AG09309 (cell line): Measurements from ENCODE around the gene TRANK1.
"Not testable (repeated sequence)": the region's sequence is repeated elsewhere in the genome, so short reads cannot be mapped to it uniquely, and the experiment has no call there.

Source experiments
- DNase-seq: peaks from one replicate; pipeline ENCODE4 v3.0.0-alpha.2; 2010; ENCODE audit warnings: low read depth
- H3K4me3 ChIP-seq: 2 replicates; pipeline ENCODE4 v1.5.1; 2011; ENCODE audit warnings: mild to moderate bottlenecking, low read depth, low read length, moderate library complexity; ENCODE audit not compliant: control insufficient read depth
- CTCF ChIP-seq: IDR thresholded peaks from 2 replicates; pipeline ENCODE4 v1.5.1; 2011; ENCODE audit warnings: mild to moderate bottlenecking, low read depth, low read length, inconsistent platforms; ENCODE audit not compliant: insufficient read depth, control insufficient read depth; ENCODE audit errors: missing control alignments

The TRANK1 gene

DNA sequence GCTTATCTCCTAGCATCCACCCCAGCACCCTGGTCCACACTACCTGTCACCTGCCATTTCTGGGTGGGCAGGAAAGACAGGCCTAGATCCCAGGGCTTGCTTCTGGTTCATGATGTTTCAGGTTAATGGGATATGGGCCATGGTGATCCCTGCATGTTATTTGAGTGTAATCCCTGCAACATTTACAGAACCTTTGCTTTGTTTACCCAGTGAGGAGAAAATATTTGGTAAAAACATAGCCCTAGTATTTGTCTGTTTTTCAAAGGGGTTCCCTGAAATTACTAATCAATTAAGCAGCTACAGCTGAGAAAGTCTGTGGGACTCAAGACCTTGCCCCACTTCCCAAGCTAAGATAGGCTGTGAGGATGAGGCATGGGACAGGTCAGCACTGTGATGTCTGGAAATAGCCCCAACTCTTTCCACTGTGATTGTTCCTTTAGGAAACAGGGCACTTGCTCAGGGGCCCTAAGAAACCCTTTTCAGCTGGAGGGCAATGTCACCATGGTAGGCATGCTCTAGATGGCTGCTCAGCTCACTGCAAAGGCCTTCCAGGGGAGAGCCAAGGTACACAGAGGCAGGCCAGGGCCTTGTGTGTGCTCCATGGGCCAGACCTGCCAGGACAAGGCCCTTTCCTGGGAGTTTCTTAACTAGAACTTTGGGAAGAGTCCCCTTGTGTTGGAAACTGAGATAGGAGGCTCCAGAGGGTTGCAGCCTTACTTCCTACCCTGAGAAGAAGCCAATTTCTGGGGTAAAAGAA, 11.1 kb downstream of the TRANK1 start:
- no peak for TF ChIP-seq CTCF
- H3K4me3 ChIP-seq = no peak overlapping the region
- DNase-seq = no peak

- H3K4me3 ChIP-seq, DNase-seq: not testable (repeated sequence)
These were observed 13.4 kb downstream of the TRANK1 start for GRCh38 chr3:36931424-36931823.

GRCh38 chr3:36928220-36928619, 16.6 kb downstream of the TRANK1 start:
- TF ChIP-seq CTCF = no peak
- no peak for DNase-seq
- H3K4me3 ChIP-seq = no peak overlapping the region

- TF ChIP-seq CTCF = no peak
- no peak for DNase-seq
- no peak overlapping the region for H3K4me3 ChIP-seq
These were observed 18.5 kb downstream of the TRANK1 start for GRCh38 chr3:36926292-36926897.

DNA sequence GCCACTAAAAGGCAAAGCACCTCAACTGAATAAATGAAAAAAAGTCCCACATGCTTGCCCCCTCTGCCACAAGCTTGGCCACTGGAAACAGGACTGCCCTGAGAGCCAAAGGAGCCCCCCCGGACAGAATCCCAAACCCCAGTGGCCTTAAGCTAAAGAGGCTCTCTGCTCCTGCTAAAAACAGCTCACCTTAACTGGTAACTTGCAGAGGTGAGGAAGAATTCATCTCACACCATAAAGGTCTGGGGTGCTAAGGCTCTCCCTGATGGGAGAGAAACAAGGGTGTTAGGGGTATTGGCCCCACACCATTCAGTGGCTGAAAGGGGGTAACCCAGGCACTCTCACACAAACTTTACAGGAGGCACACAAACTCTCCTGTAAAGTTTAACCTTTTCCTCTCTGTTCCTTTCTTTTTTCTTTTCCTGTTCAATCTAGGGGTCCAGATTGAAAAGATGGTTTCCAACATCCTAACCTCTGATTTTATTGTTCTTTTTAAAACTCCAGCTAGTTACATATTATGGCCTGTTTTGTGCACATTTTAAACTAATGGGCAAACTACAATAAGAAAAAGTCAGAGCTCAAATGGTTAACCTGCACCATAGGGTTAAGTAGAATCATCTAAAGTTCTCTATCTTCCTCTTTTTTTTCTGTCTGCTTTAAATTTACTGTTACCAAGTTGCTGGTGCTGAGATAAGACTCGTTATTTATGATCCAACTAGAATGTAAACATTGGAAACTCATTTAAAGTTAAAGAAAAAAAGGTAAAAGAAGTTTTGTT, 19.9 kb downstream of the TRANK1 start:
- DNase-seq = no peak
- H3K4me3 ChIP-seq = no peak overlapping the region
- TF ChIP-seq CTCF = no peak

DNA sequence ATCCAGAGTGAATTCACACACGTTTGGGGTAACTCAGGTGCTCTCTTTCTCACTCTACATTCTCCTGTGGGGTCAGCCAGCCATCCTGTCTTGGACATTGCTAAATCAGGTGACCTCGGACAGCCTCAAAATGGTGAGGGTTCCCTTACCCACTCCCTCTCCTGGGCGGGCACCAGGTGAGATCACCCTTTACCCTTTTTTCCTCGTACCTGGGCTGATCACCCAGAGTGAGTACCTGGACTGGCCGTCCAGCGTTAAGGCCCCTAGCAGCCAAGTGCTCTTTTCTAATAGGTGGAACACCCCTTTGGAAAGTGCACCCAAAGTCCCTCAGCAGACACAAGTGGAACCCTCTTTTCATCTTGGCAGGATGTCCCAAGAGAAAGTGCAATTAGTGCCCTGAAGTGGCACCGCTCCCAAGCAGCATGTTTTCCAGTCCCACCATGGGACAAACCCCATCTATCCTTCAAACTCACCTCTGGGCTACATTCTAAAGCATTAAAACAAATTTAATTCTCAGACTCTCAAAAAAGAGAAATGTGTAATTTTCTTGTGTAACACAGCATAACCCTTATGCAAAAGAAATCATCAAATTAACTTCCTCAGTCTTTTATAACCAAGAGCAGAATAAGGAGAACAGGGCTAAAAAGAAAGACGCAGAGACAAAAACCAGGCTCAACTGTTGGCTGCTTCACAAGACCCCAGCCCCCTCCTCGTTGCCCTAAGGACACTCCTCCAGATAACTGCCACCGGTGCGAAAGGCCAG, 20.7 kb downstream of the TRANK1 start:
- TF ChIP-seq CTCF = no peak
- H3K4me3 ChIP-seq = no peak overlapping the region
- DNase-seq = no peak
